GM23338 (cell line): Measurements from ENCODE around the gene CSPG4. TPM values are rescaled to one million over a fixed set of nuclear protein-coding genes. Genes with fewer than 3 reads are reported as not detected.

ENCODE experiments used
- ATAC-seq: fragments of 200-7000 bp; cut with Tn5 transposase; 3 replicates; pipeline ENCODE4 v1.9.1; 2020
- DNase-seq: peaks from one replicate; pipeline ENCODE4 v3.0.0-alpha.2; 2015; ENCODE audit warnings: low spot score
- H2AFZ ChIP-seq: fragments of 200-600 bp; sonication (generic); 2 replicates; pipeline ENCODE4 v1.8.0; 2016; ENCODE audit warnings: antibody characterized with exemption, mild to moderate bottlenecking, moderate library complexity
- H3F3A ChIP-seq: fragments of 200-600 bp; sonication (generic); replicated peaks from 2 replicates; pipeline ENCODE4 v1.8.0; 2017; ENCODE audit warnings: antibody characterized with exemption, mixed run types, low read depth
- H3K27ac ChIP-seq: fragments of 200-600 bp; sonication (generic); 2 replicates; pipeline ENCODE4 v1.6.1; 2016; ENCODE audit warnings: low read depth
- H3K27me3 ChIP-seq: fragments of 200-600 bp; sonication (generic); 2 replicates; pipeline ENCODE4 v1.8.0; 2016; ENCODE audit warnings: mild to moderate bottlenecking, mixed run types, moderate library complexity; ENCODE audit not compliant: insufficient read depth
- H3K36me3 ChIP-seq: fragments of 200-600 bp; sonication (generic); 2 replicates; pipeline ENCODE4 v1.8.0; 2016; ENCODE audit warnings: mild to moderate bottlenecking; ENCODE audit not compliant: insufficient read depth
- H3K4me1 ChIP-seq: fragments of 200-600 bp; sonication (generic); 2 replicates; pipeline ENCODE4 v1.8.0; 2016; ENCODE audit warnings: mild to moderate bottlenecking, moderate library complexity; ENCODE audit not compliant: insufficient read depth
- H3K4me2 ChIP-seq: fragments of 200-600 bp; sonication (generic); 2 replicates; pipeline ENCODE4 v1.7.1; 2017; ENCODE audit warnings: mixed run types
- H3K4me3 ChIP-seq: fragments of 200-600 bp; sonication (generic); 2 replicates; pipeline ENCODE4 v1.6.1; 2016; ENCODE audit warnings: mixed run types
- H3K79me2 ChIP-seq: fragments of 200-600 bp; sonication (generic); replicated peaks from 2 replicates; pipeline ENCODE4 v1.8.0; 2017; ENCODE audit warnings: mild to moderate bottlenecking; ENCODE audit not compliant: insufficient read depth
- H3K9me2 ChIP-seq: fragments of 200-600 bp; sonication (generic); 2 replicates; pipeline ENCODE4 v1.8.0; 2017; ENCODE audit not compliant: insufficient read depth
- H4K20me1 ChIP-seq: fragments of 200-600 bp; sonication (generic); replicated peaks from 2 replicates; pipeline ENCODE4 v1.8.0; 2017; ENCODE audit warnings: mild to moderate bottlenecking; ENCODE audit not compliant: insufficient read depth
- H3K27ac Mint-ChIP-seq: 2 replicates; pipeline ENCODE4 v1.8.0; 2020; ENCODE audit warnings: inconsistent platforms, mild to moderate bottlenecking, moderate library complexity, mixed read lengths
- H3K27me3 Mint-ChIP-seq: 3 replicates; pipeline ENCODE4 v1.8.0; 2022; ENCODE audit warnings: low read depth, mild to moderate bottlenecking, moderate library complexity, mixed read lengths, inconsistent platforms; ENCODE audit not compliant: insufficient read depth, poor library complexity
- H3K36me3 Mint-ChIP-seq: 3 replicates; pipeline ENCODE4 v1.8.0; 2021; ENCODE audit warnings: low read depth, mild to moderate bottlenecking, inconsistent platforms, moderate library complexity, mixed read lengths
- H3K4me1 Mint-ChIP-seq: 3 replicates; pipeline ENCODE4 v1.8.0; 2020; ENCODE audit warnings: mild to moderate bottlenecking, inconsistent platforms, mixed read lengths
- H3K4me3 Mint-ChIP-seq: 3 replicates; pipeline ENCODE4 v1.8.0; 2021; ENCODE audit warnings: moderate library complexity, mild to moderate bottlenecking, inconsistent platforms, mixed read lengths
- H3K9me3 Mint-ChIP-seq: 3 replicates; pipeline ENCODE4 v1.8.0; 2020; ENCODE audit warnings: moderate library complexity, mild to moderate bottlenecking, inconsistent platforms, mixed read lengths
- CREB1 ChIP-seq: fragments of 250-450 bp; sonication (Bioruptor Pico); IDR thresholded peaks from 2 replicates; pipeline ENCODE4 v1.5.0; 2020; ENCODE audit warnings: low read depth, mild to moderate bottlenecking, moderate library complexity
- EZH2phosphoT487 ChIP-seq: fragments of 200-600 bp; sonication (generic); IDR thresholded peaks from one replicate; pipeline ENCODE4 v1.8.1; 2018; ENCODE audit warnings: antibody characterized with exemption; ENCODE audit not compliant: unreplicated experiment
- JUNB ChIP-seq: IDR thresholded peaks from one replicate; pipeline ENCODE4 v1.6.1; 2016; ENCODE audit warnings: antibody characterized with exemption; ENCODE audit not compliant: unreplicated experiment
- ZNF331 ChIP-seq: fragments of 250-450 bp; sonication (Bioruptor Pico); IDR thresholded peaks from 2 replicates; pipeline ENCODE4 v1.5.0; 2020; ENCODE audit warnings: low read depth, mild to moderate bottlenecking, moderate library complexity
- ZNF462 ChIP-seq: fragments of 250-450 bp; sonication (Bioruptor Pico); IDR thresholded peaks from 2 replicates; pipeline ENCODE4 v1.5.0; 2020; ENCODE audit warnings: mild to moderate bottlenecking, moderate library complexity
- polyA plus RNA-seq: library from polyadenylated mRNA; unstranded; fragments of >200 nt; fragmentation: Nextera tagmentation; extraction: Ambion mirVana; gene quantifications from 2 replicates; pipeline ENCODE4 v1.2.1, GENCODE V29; 2016
- total RNA-seq: library from RNA; depleted of rRNA; stranded (reverse); fragments of >200 nt; shearing (Covaris generic); gene quantifications from 2 replicates; pipeline ENCODE4 v1.2.3, GENCODE V29; 2014

The CSPG4 gene
- total and polyA plus RNA-seq, 2 experiments from 2014 or later = 0.27 to 4.0 TPM

DNA sequence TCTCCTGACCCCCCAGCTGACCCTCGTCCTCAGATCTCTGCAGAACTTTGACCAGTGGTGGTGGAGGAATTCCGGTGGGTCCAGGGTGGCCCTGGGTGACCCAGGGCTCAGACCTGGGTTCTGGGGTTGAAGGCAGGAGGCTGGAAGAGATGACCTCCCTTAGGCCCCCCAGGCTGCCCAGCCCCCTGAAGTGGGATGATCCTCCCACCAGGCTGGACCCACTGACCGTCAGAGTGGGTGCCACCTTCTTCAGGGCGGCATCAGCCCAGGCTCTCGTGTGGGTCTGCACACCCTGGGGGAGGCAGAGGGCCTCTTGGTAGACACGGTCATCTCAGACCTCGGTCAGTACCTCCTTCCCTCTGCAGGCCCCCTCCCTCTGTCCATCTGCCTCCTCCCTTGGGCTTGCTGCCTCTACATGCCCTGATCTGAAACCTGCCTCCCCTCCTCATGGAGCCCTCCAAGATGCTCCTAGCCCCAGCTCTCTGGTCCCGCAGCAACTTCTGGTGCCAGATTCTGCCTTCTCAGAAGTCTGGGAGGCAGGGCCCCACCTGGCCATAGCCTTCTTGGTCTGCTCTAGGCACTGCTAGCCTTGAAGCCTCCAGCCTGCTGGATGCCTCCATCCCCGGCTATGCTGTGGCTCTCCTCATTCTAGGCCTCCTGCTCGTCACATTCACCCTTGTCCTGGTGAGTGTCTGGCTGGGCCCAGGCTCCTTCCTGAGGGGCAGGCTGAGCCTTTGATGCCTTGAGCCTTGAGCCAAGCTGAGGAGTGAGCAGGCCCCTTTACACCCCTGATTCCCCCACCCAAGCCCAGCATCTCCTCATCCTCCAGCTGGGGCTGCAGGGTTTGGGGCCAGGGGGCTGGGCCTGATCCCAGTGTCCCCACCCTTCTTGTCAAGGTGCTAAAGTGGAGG, 49.1 kb upstream of the CSPG4 start (continued):
- TF ChIP-seq ZNF462 (CRISPR knock-in tag) = no peak
- no peak for TF ChIP-seq JUNB

DNA sequence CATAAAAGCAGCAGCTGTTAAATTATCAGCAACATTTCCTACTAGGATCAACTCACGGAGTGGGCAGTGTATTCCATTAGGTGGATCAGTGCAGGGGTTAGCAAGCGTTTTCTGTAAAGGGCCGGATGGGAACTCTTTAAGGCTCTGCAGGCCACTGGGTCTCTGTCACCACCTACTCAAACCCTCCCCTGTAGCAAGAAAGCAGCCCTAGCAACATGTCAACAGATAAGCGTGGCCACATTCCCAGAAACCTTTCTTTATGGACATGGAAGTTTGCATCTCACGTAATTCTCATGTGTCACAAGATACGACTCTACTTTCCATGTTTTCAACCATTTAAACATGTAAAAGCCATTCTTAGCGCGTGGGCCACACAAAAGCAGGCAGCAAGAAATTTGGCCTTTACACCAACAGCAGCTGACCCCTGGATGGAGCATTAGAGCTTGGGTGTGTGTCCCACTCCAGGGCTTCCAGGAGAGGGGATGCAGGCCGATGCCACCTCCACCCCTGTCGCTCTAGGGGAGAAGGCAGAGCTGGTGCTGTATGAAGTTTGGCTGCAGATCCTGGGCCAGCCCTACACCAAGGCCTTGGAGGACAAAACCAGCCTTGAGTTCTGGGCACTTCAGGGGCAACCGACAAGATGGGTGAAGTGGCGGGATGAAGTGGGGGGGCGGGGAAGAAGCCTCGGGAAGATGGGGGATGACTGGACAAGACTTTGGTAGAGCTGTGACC, 48.2 kb upstream of the CSPG4 start:
- Histone ChIP-seq H3K36me3 (no peaks in the 10 kb centered on the region), H2AFZ (no peak overlapping the region), H4K20me1 (no peaks in the 10 kb centered on the region), H3K4me1 (peaks cover 15% of the 10 kb centered on the region), H3K79me2 (no peaks in the 10 kb centered on the region), H3K4me3 (no peak overlapping the region), H3F3A (no peaks in the 10 kb centered on the region), H3K4me2 (no peak overlapping the region), H3K27ac (no peak overlapping the region), H3K27me3 (no peaks in the 10 kb centered on the region), H3K9me2 (no peaks in the 10 kb centered on the region)
- Mint-ChIP-seq H3K27ac (peak overlapping the region; percentile 47; the same call in 1 of the 2 replicates), H3K9me3 (no peaks in the 10 kb centered on the region), H3K4me3 (no peak overlapping the region; the same call in 2 of the 3 replicates), H3K36me3 (no peaks in the 10 kb centered on the region; the same call in 2 of the 3 replicates), H3K4me1 (peaks cover 29% of the 10 kb centered on the region), H3K27me3 (peaks cover 8% of the 10 kb centered on the region)
- ATAC-seq (no peak), DNase-seq (no peak)
- TF ChIP-seq CREB1 (CRISPR knock-in tag) (no peak), ZNF462 (CRISPR knock-in tag) (no peak), ZNF331 (CRISPR knock-in tag) (no peak), EZH2phosphoT487 (no peak)
